GM12878 (cell line): ENCODE data around the gene PLPPR2. TPM values are rescaled to one million over a fixed set of nuclear protein-coding genes. Genes with fewer than 3 reads are reported as not detected.

Experiments
- ATAC-seq: fragments of 200-7000 bp; cut with Tn5 transposase; 3 replicates; pipeline ENCODE4 v1.9.1; 2020; ENCODE audit warnings: mild to moderate bottlenecking, moderate library complexity
- BruUV-seq: library from RNA; stranded (reverse); fragments of 400-500 nt; replicated peaks from 2 replicates; lab custom pipeline; 2021; lab: Mats Ljungman, UMichigan
- CTCF ChIA-PET: fragments of 300-600 bp; sonication (Branson Sonifier 250); formaldehyde crosslinking; extraction: SDS; loops from one replicate; lab custom pipeline; 2021; ENCODE audit warnings: inconsistent platforms; lab: Yijun Ruan, JAX
- POLR2A ChIA-PET: fragments of 350-600 bp; formaldehyde crosslinking; extraction: SDS; loops from one replicate; lab custom pipeline; 2021; ENCODE audit warnings: inconsistent platforms; lab: Charles Lee
- RAD21 ChIA-PET: fragments of 300-600 bp; sonication (Branson Sonifier 250); formaldehyde crosslinking; loops from one replicate; lab custom pipeline; 2023; ENCODE audit warnings: antibody characterized with exemption; ENCODE audit not compliant: unreplicated experiment; lab: Charles Lee
- SMC1A ChIA-PET: fragments of 300-600 bp; sonication (Branson Sonifier 250); formaldehyde crosslinking; loops from one replicate; lab custom pipeline; 2023; ENCODE audit not compliant: unreplicated experiment, uncharacterized antibody; lab: Charles Lee
- DNase-seq: peaks from one replicate; pipeline ENCODE4 v3.0.0-alpha.2; 2011; ENCODE audit warnings: low read depth, low spot score
- FAIRE-seq: peaks from 3 replicates; lab custom pipeline; 2011; peaks lifted over from hg19 to GRCh38; lab: Jason Lieb, UNC
- H2AFZ ChIP-seq: 2 replicates; pipeline ENCODE4 v1.6.0; 2011; ENCODE audit warnings: low read depth, low read length, control low read depth; ENCODE audit not compliant: control insufficient read depth
- H3K27ac ChIP-seq: 2 replicates; pipeline ENCODE4 v1.5.1; 2011; ENCODE audit warnings: control low read depth; ENCODE audit not compliant: control insufficient read depth, insufficient read depth
- H3K27me3 ChIP-seq, 2 experiments: replicated peaks in 1 of 2; 2 replicates each; pipeline versions ENCODE4 v1.6.0 to v1.6.1; 2011; ENCODE audit warnings: low read length in 1 of 2; ENCODE audit not compliant: control insufficient read depth in 2 of 2, insufficient read depth in 2 of 2
- H3K36me3 ChIP-seq, 2 experiments: 2 replicates each; pipeline ENCODE4 v1.5.1; 2011; ENCODE audit warnings: low read length in 1 of 2; ENCODE audit not compliant: control insufficient read depth in 2 of 2, insufficient read depth in 2 of 2
- H3K4me1 ChIP-seq: 2 replicates; pipeline ENCODE4 v1.6.1; 2011; ENCODE audit warnings: mild to moderate bottlenecking, low read length, moderate library complexity, mixed read lengths; ENCODE audit not compliant: control insufficient read depth, insufficient read depth
- H3K4me2 ChIP-seq: 2 replicates; pipeline ENCODE4 v1.6.0; 2011; ENCODE audit warnings: control low read depth; ENCODE audit not compliant: control insufficient read depth, insufficient read depth
- H3K4me3 ChIP-seq: fragments of 200-600 bp; sonication (generic); 2 replicates; pipeline ENCODE4 v1.5.1; 2016
- H3K79me2 ChIP-seq: 2 replicates; pipeline ENCODE4 v1.6.0; 2011; ENCODE audit warnings: low read length; ENCODE audit not compliant: control insufficient read depth, insufficient read depth
- H3K9ac ChIP-seq: 2 replicates; pipeline ENCODE4 v1.8.0; 2011; ENCODE audit warnings: low read length, control low read depth, mixed read lengths; ENCODE audit not compliant: control insufficient read depth, insufficient read depth
- H3K9me3 ChIP-seq: replicated peaks from 3 replicates; pipeline ENCODE4 v1.5.1; 2011; ENCODE audit warnings: mild to moderate bottlenecking, low read length; ENCODE audit not compliant: control insufficient read depth, insufficient read depth
- H4K20me1 ChIP-seq: 2 replicates; pipeline ENCODE4 v1.6.0; 2011; ENCODE audit not compliant: control insufficient read depth, insufficient read depth
- CHD2 ChIP-seq: IDR thresholded peaks from 2 replicates; pipeline ENCODE4 v1.6.1; 2011; ENCODE audit warnings: low read depth, low read length, improper control_type of control experiment, borderline replicate concordance
- CREB1 ChIP-seq: IDR thresholded peaks from 2 replicates; pipeline ENCODE4 v1.6.1; 2012; ENCODE audit warnings: low read depth, mild to moderate bottlenecking, inconsistent platforms
- FOXM1 ChIP-seq: IDR thresholded peaks from 2 replicates; pipeline ENCODE4 v1.6.1; 2012; ENCODE audit warnings: low read depth, mild to moderate bottlenecking, inconsistent platforms, low read length, moderate library complexity
- IKZF1 ChIP-seq: fragments of 450-650 bp; conservative IDR thresholded peaks from 2 replicates; pipeline ENCODE4 v1.6.1; 2017; ENCODE audit warnings: antibody characterized with exemption, mild to moderate bottlenecking
- NFYB ChIP-seq: IDR thresholded peaks from 2 replicates; pipeline ENCODE4 v1.6.1; 2011; ENCODE audit warnings: low read depth, mild to moderate bottlenecking, low read length, improper control_type of control experiment, moderate library complexity; ENCODE audit not compliant: insufficient read depth
- RB1 ChIP-seq: fragments of 450-650 bp; formaldehyde crosslinking; IDR thresholded peaks from 2 replicates; pipeline ENCODE4 v1.6.1; 2017; ENCODE audit warnings: mild to moderate bottlenecking, borderline replicate concordance
- SPI1 ChIP-seq: IDR thresholded peaks from 2 replicates; pipeline ENCODE4 v1.6.1; 2011; ENCODE audit warnings: low read depth, mild to moderate bottlenecking, low read length, moderate library complexity, borderline replicate concordance; ENCODE audit not compliant: insufficient read depth
- WGBS: methylation state at CpG from one replicate; pipeline ENCODE4 v1.1.6; 2016; ENCODE audit warnings: low lambda C conversion rate; ENCODE audit not compliant: insufficient replicate concordance, insufficient coverage; ENCODE audit errors: missing lambda C conversion rate; 5-methylcytosine and 5-hydroxymethylcytosine counted together
- in situ Hi-C: fragments of 300-500 bp; cut with MboI; formaldehyde crosslinking; loops from 9 replicates; pipeline ENCODE4 v1.14.3; 2018; ENCODE audit warnings: mixed read lengths
- intact Hi-C: fragments of 100-400 bp; cut with micrococcal nuclease; formaldehyde crosslinking; loops from one replicate; pipeline ENCODE4 v1.14.2; 2022; ENCODE audit not compliant: unreplicated experiment
- polyA plus RNA-seq, 11 experiments: library from polyadenylated mRNA; depleted of rRNA in 4 of 11; unstranded in 6 of 11; stranded (reverse) in 5 of 11; fragments of >200 nt; fragmentation: Nextera tagmentation in 4 of 11; fragmentation: Illumina TruSeq in 1 of 11; extraction: Ambion mirVana in 4 of 11; extraction: Trizol in 1 of 11; gene quantifications; 1 replicate in 1 of 11; 2 replicates in 10 of 11; pipeline versions ENCODE4 v1.2.1 to v1.2.3, GENCODE V29; 2011 to 2016; ENCODE audit warnings: inconsistent platforms in 2 of 11, missing spikeins in 2 of 11, low read depth in 1 of 11
- total RNA-seq, 4 experiments: library from RNA; depleted of rRNA in 3 of 4; stranded (reverse); fragments of >200 nt in 3 of 4; fragmentation: Illumina TruSeq in 1 of 4; extraction: Trizol in 1 of 4; gene quantifications; 2 replicates each; pipeline versions ENCODE4 v1.2.1 to v1.2.3, GENCODE V29; 2013 to 2021

Gene PLPPR2
- total and polyA plus RNA-seq, 10 of the 15 experiments (the other 5 are each of a cell fraction or from before 2014, with no cell fraction given) = 0.09 to 2.8 (median 0.70) TPM

GRCh38 chr19:11387162-11388034 is 32.2 kb downstream of the PLPPR2 start:
- no peak for ATAC-seq
- no peak overlapping the region for H3K4me2 ChIP-seq
- H3K27me3 ChIP-seq = peaks cover 0 to 5% of the 10 kb centered on the region in 2 experiments; a peak in 2 of 4 replicates
- 60% methylated on average over 19 of the region's 19 CpGs for WGBS
- POLR2A ChIA-PET = interaction anchor here (0.6 to 1.2 kb wide), 3 partner anchors 24 to 156 kb away, joined by 3 to 4 read pairs (median 3); no protein-coding TSS in a partner anchor
- no peaks in the 10 kb centered on the region; the same call in 1 of the 3 replicates for H3K9me3 ChIP-seq
- FAIRE-seq = no peak
- intact Hi-C loops = no loop called here
- no peaks in the 10 kb centered on the region for H3K36me3 ChIP-seq
- H3K4me3 ChIP-seq = no peak overlapping the region
- H3K9ac ChIP-seq = no peak overlapping the region
- no peak overlapping the region for H3K27ac ChIP-seq
- no peaks in the 10 kb centered on the region for H4K20me1 ChIP-seq
- DNase-seq = no peak
- TF ChIP-seq IKZF1 = no peak
- TF ChIP-seq SPI1 = peak; percentile 39; the same call in 1 of the 2 replicates
- TF ChIP-seq, all 136 proteins: peak for 1
- CTCF ChIA-PET = interaction anchor here (0.9 to 2.6 kb wide), 2 partner anchors 48 to 63 kb away, joined by 3 to 6 read pairs; partner anchors contain the start of genes ODAD3 and PRKCSH
- BruUV-seq = no TSS peak
- RAD21 ChIA-PET = no interaction called here
- Histone ChIP-seq H2AFZ (peak overlapping the region; percentile 45), H3K79me2 (no peaks in the 10 kb centered on the region), H3K4me1 (peaks cover 4% of the 10 kb centered on the region)
- in situ Hi-C loops = no loop called here
- SMC1A ChIA-PET = no interaction called here

GRCh38 chr19:11390359-11390758 is 35.1 kb downstream of the PLPPR2 start:
- ATAC-seq (no peak), FAIRE-seq (no peak), DNase-seq (no peak)
- Histone ChIP-seq H3K4me3 (no peak overlapping the region), H3K4me1 (no peaks in the 10 kb centered on the region), H3K79me2 (no peaks in the 10 kb centered on the region), H2AFZ (no peak overlapping the region), H3K4me2 (no peak overlapping the region), H3K36me3 (no peaks in the 10 kb centered on the region), H3K27ac (no peak overlapping the region), H3K27me3 (no peaks in the 10 kb centered on the region), H3K9ac (no peak overlapping the region), H4K20me1 (no peaks in the 10 kb centered on the region), H3K9me3 (no peaks in the 10 kb centered on the region; the same call in 1 of the 3 replicates)
- in situ Hi-C loops (no loop called here), intact Hi-C loops (no loop called here)
- CTCF ChIA-PET = interaction anchor here (1.6 to 3.1 kb wide), 2 partner anchors 9 to 92 kb away, joined by 5 to 21 read pairs; no protein-coding TSS in a partner anchor
- RAD21 ChIA-PET = interaction anchor here (0.8 to 1.2 kb wide), 2 partner anchors 16 to 92 kb away, joined by 3 read pairs; partner anchors contain the start of gene SWSAP1
- SMC1A ChIA-PET = interaction anchor here (1.5 to 1.9 kb wide), 2 partner anchors 10 to 92 kb away, joined by 3 to 7 read pairs; no protein-coding TSS in a partner anchor
- WGBS = 40% methylated on average over 2 of the region's 2 CpGs
- BruUV-seq = no TSS peak
- TF ChIP-seq CREB1 (no peak), RB1 (no peak), SPI1 (no peak), CHD2 (no peak), FOXM1 (no peak), NFYB (peak; percentile 63)
- POLR2A ChIA-PET = interaction anchor here (0.7 to 1.3 kb wide), 2 partner anchors 9 to 29 kb away, joined by 5 to 6 read pairs; no protein-coding TSS in a partner anchor
